HUDEP-2 (cell line): Measurements from ENCODE around the gene PRR23B.

Experiments used
- DNase-seq, 76 experiments: peaks; one replicate each; lab custom pipeline; 2025; ENCODE audit not compliant: unreplicated experiment in 76 of 76; lab: John Stamatoyannopoulos, UW

Gene PRR23B

DNA sequence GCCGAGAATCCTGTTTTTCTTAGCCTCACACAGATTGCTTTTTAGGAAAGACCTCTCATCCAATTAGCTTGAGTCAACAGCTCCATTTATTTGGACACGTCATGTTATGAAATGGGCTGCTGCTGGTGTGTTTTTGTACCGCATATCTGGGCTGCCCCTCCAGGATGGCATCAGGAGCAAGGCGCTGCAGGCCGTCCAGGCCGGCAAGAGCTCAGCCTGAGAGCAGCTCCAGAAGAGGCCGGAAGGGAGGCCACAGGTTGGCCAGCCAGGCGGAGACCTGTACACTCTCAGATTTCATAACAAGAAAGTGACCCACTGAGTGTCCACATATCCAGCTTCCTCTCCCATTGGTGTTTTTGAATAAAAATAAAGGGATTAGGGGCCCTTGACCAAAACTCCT, 45.4 kb downstream of the PRR23B start:
- no peak for DNase-seq

- no peak for DNase-seq
Observed at GRCh38 chr3:138974462-138974861, 46.3 kb downstream of the PRR23B start.

DNA sequence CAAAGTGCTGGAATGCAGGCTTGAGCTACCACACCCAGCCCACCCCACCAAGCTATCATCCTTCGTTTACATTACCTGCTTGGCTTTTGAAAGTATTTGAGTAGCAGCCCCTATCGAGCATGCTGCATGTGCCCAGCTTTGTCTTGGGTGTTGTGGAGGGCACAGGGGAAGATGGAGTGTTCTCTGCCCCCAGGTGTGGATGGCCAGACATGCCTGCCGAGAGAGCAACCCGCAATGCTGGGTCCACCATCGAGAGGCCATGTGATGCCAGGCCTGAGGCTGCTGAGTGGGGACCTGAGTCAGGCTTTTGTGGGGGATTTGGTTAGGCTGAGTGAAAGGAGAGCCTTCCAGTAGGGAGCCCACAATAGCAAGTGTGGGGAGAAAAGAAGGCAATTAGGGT, 47.8 kb downstream of the PRR23B start:
- DNase-seq: no peak

GRCh38 chr3:138971766-138972320, 48.9 kb downstream of the PRR23B start:
- DNase-seq: no peak
